Fibroblast of lung (primary cell): ENCODE measurements around the gene MPZL3.
"Not testable (repeated sequence)": the region's sequence is repeated elsewhere in the genome, so short reads cannot be mapped to it uniquely, and the experiment has no call there.

ENCODE experiments used
- CTCF ChIP-seq, 2 donors: IDR thresholded peaks in 1 of 2; conservative IDR thresholded peaks in 1 of 2; 1 replicate in 1 of 2; 2 replicates in 1 of 2; pipeline ENCODE4 v1.5.1; 2011 to 2012; ENCODE audit warnings: low read length in 2 of 2, control low read depth in 1 of 2, inconsistent platforms in 1 of 2, low read depth in 1 of 2, mild to moderate bottlenecking in 1 of 2
- EZH2 ChIP-seq: IDR thresholded peaks from 2 replicates; pipeline ENCODE4 v1.5.1; 2012; ENCODE audit warnings: low read length, control low read depth, mild to moderate bottlenecking; ENCODE audit errors: missing control alignments

GRCh38 chr11:118192817-118193216 lies 59.3 kb downstream of the MPZL3 start:
- TF ChIP-seq EZH2; CTCF (conservative IDR thresholded peaks at IDR 0.05 in 1 of 2, IDR thresholded peaks at IDR 0.05 in 1 of 2; ENCODE audit: low read depth in 1 of 2, low read length in 2 of 2): not testable (repeated sequence)
